Mucosa of descending colon (tissue), 3 donors: ENCODE results near the gene CHD6. TPM values are rescaled to one million over a fixed set of nuclear protein-coding genes. Genes with fewer than 3 reads are reported as not detected.

Experiments
- ATAC-seq: fragments of 200-7000 bp; cut with Tn5 transposase; one replicate; pipeline ENCODE4 v1.9.1; 2020; ENCODE audit warnings: mild to moderate bottlenecking, moderate library complexity
- DNase-seq, 3 donors: peaks; one replicate each; pipeline ENCODE4 v3.0.0-alpha.2; 2020
- H3K36me3 ChIP-seq: fragments of 200-600 bp; one replicate; pipeline ENCODE4 v1.8.0; 2021; ENCODE audit warnings: low read depth, mild to moderate bottlenecking
- H3K4me1 ChIP-seq: fragments of 200-600 bp; one replicate; pipeline ENCODE4 v1.8.0; 2021; ENCODE audit warnings: low read depth, mild to moderate bottlenecking
- H3K4me3 ChIP-seq: fragments of 200-600 bp; one replicate; pipeline ENCODE4 v1.8.0; 2021; ENCODE audit warnings: mild to moderate bottlenecking
- H3K9me3 ChIP-seq: fragments of 200-600 bp; one replicate; pipeline ENCODE4 v1.8.0; 2021; ENCODE audit warnings: mild to moderate bottlenecking
- intact Hi-C, 2 donors: fragments of 100-400 bp; cut with DNase I in 1 of 2; cut with micrococcal nuclease in 1 of 2; formaldehyde crosslinking; loops; one replicate each; pipeline versions ENCODE4 v1.11.0 to v1.11.1; 2022; cut with DNase I, micrococcal nuclease
- total RNA-seq, 3 donors: library from RNA; stranded (reverse); fragmentation: NEBNext Ultra II Directional in 2 of 3; extraction: Animal tissue kit (Norgen Biotek cat#: 25700) in 2 of 3; gene quantifications; one replicate each; pipeline versions ENCODE4 v1.2.1 to v1.2.4, GENCODE V29; 2021 to 2023
- TF ChIP-seq, protein P1 (sequence below): fragments of 200-600 bp; IDR thresholded peaks from one replicate; pipeline ENCODE4 v1.8.0; 2022; ENCODE audit warnings: antibody characterized with exemption, mild to moderate bottlenecking
- donor health status: DM: no; HTN: no; CAD: no; lungs with moderate emphysema.
- donor health status: DM: no; HTN: no; CAD: no.
- donor health status: DM: no; HTN: yes; CAD: no.

The CHD6 gene
- total RNA-seq, 3 donors from 2014 or later, result 33.8 to 53.6 (median 43.8) TPM

DNA sequence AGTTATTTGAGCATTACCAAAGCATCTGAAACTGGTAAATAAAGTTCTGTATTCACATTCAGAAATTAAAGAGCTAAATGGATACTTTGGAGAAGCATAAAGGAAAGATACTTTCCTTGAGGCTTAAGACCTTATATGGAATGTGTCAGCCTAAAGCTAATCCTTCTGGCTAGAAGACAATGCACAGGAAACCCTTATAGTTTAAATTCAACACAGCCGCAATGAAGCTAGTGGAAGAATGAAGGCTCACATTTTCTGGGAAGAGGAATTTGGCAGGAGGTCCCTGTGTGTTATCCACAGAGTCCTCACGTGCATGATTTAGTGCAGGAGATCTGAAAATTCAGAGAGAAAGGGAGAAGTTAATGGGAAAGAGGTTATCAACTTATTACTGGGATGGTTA is 21.5 kb upstream of the CHD6 start:
- TF ChIP-seq, protein P1, sequence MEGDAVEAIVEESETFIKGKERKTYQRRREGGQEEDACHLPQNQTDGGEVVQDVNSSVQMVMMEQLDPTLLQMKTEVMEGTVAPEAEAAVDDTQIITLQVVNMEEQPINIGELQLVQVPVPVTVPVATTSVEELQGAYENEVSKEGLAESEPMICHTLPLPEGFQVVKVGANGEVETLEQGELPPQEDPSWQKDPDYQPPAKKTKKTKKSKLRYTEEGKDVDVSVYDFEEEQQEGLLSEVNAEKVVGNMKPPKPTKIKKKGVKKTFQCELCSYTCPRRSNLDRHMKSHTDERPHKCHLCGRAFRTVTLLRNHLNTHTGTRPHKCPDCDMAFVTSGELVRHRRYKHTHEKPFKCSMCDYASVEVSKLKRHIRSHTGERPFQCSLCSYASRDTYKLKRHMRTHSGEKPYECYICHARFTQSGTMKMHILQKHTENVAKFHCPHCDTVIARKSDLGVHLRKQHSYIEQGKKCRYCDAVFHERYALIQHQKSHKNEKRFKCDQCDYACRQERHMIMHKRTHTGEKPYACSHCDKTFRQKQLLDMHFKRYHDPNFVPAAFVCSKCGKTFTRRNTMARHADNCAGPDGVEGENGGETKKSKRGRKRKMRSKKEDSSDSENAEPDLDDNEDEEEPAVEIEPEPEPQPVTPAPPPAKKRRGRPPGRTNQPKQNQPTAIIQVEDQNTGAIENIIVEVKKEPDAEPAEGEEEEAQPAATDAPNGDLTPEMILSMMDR, result no peak
- Histone ChIP-seq H3K36me3 (no peaks in the 10 kb centered on the region), H3K4me1 (peaks cover 5% of the 10 kb centered on the region), H3K4me3 (no peak overlapping the region), H3K9me3 (no peaks in the 10 kb centered on the region)
- no peak for DNase-seq
- intact Hi-C loops, result no loop called here
- ATAC-seq, result no peak

DNA sequence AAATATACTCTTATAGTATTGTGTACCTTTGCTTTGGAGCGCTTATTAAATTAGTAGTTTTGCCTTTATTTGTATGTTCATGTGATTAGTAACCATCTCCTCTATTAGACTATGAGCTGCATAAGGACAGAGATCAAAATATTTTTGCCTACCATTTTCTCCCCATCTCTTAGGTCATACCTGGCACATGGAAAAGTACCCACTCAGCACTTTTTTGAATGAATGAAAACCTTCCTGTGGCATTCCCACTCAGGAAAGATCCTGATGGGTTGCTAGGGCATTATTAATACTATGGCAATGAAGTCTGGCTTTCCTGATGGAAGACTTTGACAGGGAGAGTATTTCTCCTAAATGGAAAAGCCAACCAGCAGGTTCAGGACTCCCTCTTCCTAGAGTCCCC is 20.3 kb upstream of the CHD6 start:
- intact Hi-C loops, result no loop called here
- TF ChIP-seq, protein P1, result no peak
- no peaks in the 10 kb centered on the region for H3K36me3 ChIP-seq
- H3K4me1 ChIP-seq, result peaks cover 1% of the 10 kb centered on the region
- ATAC-seq (no peak), DNase-seq (no peak)
- H3K9me3 ChIP-seq, result no peaks in the 10 kb centered on the region
- H3K4me3 ChIP-seq, result no peak overlapping the region

DNA sequence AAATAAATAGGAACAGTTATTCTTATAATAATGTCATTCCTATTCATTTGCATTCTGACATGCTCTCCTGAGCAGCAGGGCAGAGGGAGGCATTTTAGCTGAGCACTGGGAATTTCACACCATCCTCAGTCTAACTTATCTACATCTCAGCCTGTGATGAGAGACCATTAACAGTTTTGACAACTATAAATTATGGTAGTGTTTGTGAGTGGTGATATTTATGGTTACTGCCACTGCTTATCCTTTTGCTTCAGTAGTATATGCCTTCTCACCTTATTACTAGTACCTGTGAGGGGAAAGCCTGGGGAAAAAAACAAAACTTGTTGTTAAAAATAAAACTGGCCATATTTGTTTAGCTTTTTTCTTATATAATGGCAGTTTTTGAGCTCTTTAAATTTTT is 17.0 kb upstream of the CHD6 start:
- TF ChIP-seq, protein P1, result no peak
- Histone ChIP-seq H3K36me3 (no peaks in the 10 kb centered on the region), H3K9me3 (no peaks in the 10 kb centered on the region), H3K4me3 (no peak overlapping the region), H3K4me1 (no peaks in the 10 kb centered on the region)
- no peak for ATAC-seq
- intact Hi-C loops, result no loop called here
- DNase-seq, result no peak

DNA sequence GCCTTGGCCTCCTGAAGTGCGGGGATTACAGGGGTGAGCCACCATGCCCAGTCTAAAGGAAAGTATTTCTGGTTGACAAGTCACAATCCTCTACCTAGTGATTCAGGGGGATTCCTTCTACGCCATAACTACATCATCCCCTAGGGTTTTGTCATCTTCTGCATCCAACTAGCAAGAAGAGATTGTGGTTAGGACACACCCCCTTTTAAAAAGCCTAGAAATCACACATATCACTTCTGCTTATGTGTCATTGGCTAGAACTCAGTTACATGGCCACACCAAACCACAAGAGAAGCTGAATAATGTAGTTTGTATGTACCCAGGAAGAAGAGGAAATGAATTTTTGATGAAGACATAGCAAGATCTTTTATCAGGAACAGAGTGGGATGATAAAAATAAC is 14.7 kb upstream of the CHD6 start:
- no peaks in the 10 kb centered on the region for H3K36me3 ChIP-seq
- no peaks in the 10 kb centered on the region for H3K9me3 ChIP-seq
- H3K4me3 ChIP-seq, result no peak overlapping the region
- no peaks in the 10 kb centered on the region for H3K4me1 ChIP-seq
- TF ChIP-seq, protein P1, result no peak
- ATAC-seq, result no peak
- intact Hi-C loops, result no loop called here
- DNase-seq, result no peak

DNA sequence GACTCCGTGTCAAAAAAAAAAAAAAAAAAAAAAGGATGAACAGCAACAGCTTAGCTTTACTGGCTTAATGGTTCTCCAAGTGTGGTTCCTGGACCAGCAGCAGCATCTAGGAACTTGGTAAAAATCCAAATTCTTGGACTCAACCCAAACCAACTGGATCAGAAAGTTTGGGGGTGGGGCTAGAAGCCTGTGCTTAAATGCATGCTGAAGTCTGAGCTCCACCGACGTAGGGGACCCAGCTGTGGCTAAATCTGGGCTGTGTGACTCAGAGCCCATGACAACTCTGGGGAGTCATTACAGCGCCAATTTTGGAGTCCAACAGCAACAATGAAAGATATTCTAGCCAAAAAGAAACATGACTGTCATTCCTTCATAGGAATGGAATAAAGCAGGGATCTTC is 13.6 kb upstream of the CHD6 start:
- no peaks in the 10 kb centered on the region for H3K9me3 ChIP-seq
- H3K36me3 ChIP-seq, result no peaks in the 10 kb centered on the region
- DNase-seq (peak in 1 of 3 donors; percentile 30), ATAC-seq (peak; percentile 44)
- TF ChIP-seq, protein P1, result no peak
- intact Hi-C loops, result no loop called here
- no peaks in the 10 kb centered on the region for H3K4me1 ChIP-seq
- H3K4me3 ChIP-seq, result no peak overlapping the region

DNA sequence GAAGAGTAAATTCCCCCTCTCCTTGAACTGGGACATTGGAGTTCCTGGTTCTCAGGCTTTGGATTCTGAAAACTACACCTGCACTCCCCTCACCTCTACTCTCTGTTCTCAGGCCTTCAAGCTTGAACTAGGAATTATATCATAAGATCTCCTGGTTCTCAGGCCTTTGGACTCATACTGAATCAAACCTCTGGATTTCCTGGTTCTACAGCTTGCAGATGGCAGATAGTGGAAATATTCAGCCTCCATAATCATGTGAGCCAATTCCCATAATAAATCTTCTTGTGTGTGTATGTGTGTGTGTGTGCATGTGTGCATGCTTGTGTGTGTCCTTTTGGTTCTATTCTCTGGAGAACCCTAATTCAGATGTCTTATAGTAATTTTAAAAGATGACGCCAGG is 12.7 kb upstream of the CHD6 start:
- H3K4me3 ChIP-seq, result no peak overlapping the region
- H3K4me1 ChIP-seq, result no peaks in the 10 kb centered on the region
- DNase-seq (no peak), ATAC-seq (no peak)
- H3K9me3 ChIP-seq, result no peaks in the 10 kb centered on the region
- TF ChIP-seq, protein P1, result no peak
- no peaks in the 10 kb centered on the region for H3K36me3 ChIP-seq
- intact Hi-C loops, result no loop called here
